AG04450 (cell line): ENCODE data around the gene NCOA4. TPM values are rescaled to one million over a fixed set of nuclear protein-coding genes. Genes with fewer than 3 reads are reported as not detected.
"Not testable (repeated sequence)": the region's sequence is repeated elsewhere in the genome, so short reads cannot be mapped to it uniquely, and the experiment has no call there.

Experiments
- CTCF ChIA-PET: fragments of 300-600, 350-600 bp; formaldehyde crosslinking; extraction: SDS; loops from one replicate; lab custom pipeline; 2022; ENCODE audit warnings: antibody characterized with exemption, inconsistent platforms; lab: Charles Lee
- POLR2A ChIA-PET: fragments of 350-600 bp; formaldehyde crosslinking; extraction: SDS; loops from one replicate; lab custom pipeline; 2021; ENCODE audit warnings: antibody characterized with exemption, inconsistent platforms; lab: Yijun Ruan, JAX
- DNase-seq: peaks from one replicate; pipeline ENCODE4 v3.0.0-alpha.2; 2011; ENCODE audit warnings: low read depth, low spot score
- H3K27ac ChIP-seq: one replicate; pipeline ENCODE4 v1.5.1; 2012; ENCODE audit warnings: low read depth, low read length, control low read depth
- H3K27me3 ChIP-seq: one replicate; pipeline ENCODE4 v1.6.0; 2012; ENCODE audit warnings: low read length; ENCODE audit not compliant: control insufficient read depth, insufficient read depth
- H3K4me3 ChIP-seq: 2 replicates; pipeline ENCODE4 v1.5.1; 2011; ENCODE audit warnings: mild to moderate bottlenecking, low read depth, low read length, control low read depth
- H3K9me3 ChIP-seq: 2 replicates; pipeline ENCODE4 v1.5.1; 2012; ENCODE audit warnings: low read length; ENCODE audit not compliant: control insufficient read depth, insufficient read depth
- polyA plus RNA-seq: library from polyadenylated mRNA; depleted of rRNA; stranded (reverse); fragments of >200 nt; gene quantifications from 2 replicates; pipeline ENCODE4 v1.2.3, GENCODE V29; 2011
- TF ChIP-seq, protein P1 (sequence below): IDR thresholded peaks from 2 replicates; pipeline ENCODE4 v1.5.1; 2011; ENCODE audit warnings: low read depth, low read length, control low read depth, inconsistent platforms

The NCOA4 gene
- polyA plus RNA-seq, 1 experiment: 171 TPM

DNA sequence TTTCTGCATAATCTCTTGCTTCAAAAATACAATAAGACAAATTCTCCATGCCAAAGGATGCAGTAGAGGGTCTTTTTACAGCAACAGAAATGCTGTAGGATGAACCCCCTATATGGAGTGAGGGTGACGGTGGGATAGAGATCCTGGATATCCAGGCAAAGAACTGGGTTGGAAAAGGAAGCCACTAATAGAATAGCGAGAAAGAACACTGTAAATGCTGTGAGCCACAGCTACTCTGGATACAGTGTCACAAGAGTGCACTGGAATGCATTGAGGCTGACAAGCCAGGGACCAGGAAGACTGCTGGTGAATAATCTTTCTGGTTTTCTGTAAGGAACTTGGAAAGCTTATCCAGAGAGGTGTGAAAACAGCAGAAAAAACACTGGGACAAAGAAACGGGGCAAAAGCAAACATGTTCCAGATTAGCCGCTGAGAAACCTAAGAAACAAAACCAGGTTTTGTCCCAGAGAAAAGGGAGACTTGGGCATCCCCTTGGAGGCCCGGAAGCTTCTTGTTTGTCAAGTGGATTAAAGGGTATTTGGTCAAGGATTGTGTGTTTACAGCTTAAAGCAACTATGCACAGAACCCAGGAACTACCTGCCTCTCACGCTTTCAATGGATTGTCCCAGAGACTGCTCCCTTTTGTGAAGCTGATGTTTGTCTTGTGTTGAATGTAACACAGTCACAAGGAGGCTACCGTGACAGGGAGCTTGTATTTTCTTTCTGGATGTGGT, 21.8 kb upstream of the NCOA4 start:
- TF ChIP-seq, protein P1, sequence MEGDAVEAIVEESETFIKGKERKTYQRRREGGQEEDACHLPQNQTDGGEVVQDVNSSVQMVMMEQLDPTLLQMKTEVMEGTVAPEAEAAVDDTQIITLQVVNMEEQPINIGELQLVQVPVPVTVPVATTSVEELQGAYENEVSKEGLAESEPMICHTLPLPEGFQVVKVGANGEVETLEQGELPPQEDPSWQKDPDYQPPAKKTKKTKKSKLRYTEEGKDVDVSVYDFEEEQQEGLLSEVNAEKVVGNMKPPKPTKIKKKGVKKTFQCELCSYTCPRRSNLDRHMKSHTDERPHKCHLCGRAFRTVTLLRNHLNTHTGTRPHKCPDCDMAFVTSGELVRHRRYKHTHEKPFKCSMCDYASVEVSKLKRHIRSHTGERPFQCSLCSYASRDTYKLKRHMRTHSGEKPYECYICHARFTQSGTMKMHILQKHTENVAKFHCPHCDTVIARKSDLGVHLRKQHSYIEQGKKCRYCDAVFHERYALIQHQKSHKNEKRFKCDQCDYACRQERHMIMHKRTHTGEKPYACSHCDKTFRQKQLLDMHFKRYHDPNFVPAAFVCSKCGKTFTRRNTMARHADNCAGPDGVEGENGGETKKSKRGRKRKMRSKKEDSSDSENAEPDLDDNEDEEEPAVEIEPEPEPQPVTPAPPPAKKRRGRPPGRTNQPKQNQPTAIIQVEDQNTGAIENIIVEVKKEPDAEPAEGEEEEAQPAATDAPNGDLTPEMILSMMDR: no peak
- ChIA-PET POLR2A (no interaction called here), CTCF (no interaction called here)
- no peak overlapping the region for H3K27ac ChIP-seq
- H3K27me3 ChIP-seq: no peaks in the 10 kb centered on the region
- no peaks in the 10 kb centered on the region for H3K9me3 ChIP-seq
- no peak overlapping the region for H3K4me3 ChIP-seq
- no peak for DNase-seq

- Histone ChIP-seq H3K27ac (no peak overlapping the region), H3K4me3 (no peak overlapping the region), H3K27me3 (peaks cover 3% of the 10 kb centered on the region), H3K9me3 (no peaks in the 10 kb centered on the region)
- TF ChIP-seq, protein P1: no peak
- ChIA-PET POLR2A (no interaction called here), CTCF (interaction anchor here (0.5 kb wide), 1 partner anchor 150 kb away, joined by 4 read pairs; no protein-coding TSS in a partner anchor)
- DNase-seq: no peak
These were observed 20.7 kb upstream of the NCOA4 start for GRCh38 chr10:46050941-46051623.

- POLR2A ChIA-PET, H3K9me3 ChIP-seq, H3K27ac ChIP-seq, DNase-seq, H3K4me3 ChIP-seq, H3K27me3 ChIP-seq, CTCF ChIA-PET: not testable (repeated sequence)
These were observed 19.0 kb upstream of the NCOA4 start for GRCh38 chr10:46049497-46049831.

DNA sequence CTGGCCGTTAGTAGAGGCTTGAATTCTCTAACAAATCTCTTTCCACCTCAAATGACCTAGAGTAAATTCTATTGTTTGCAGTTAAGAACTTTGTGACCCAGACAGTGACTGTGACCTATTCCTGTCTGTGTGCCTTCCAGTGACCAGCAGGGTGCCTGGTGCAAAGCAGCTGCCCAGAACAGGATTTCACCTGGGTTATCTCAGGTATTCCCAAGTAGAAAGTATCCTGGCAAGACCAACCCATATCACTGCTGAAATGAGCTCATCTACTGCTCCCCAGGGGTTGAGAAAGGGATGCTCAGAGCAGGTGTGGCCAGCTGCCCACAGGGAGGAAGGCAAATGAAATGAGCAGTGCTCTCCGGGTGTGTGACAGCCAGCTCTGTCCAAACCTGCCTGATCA, 17.7 kb upstream of the NCOA4 start:
- TF ChIP-seq, protein P1: no peak
- POLR2A ChIA-PET: no interaction called here

DNA sequence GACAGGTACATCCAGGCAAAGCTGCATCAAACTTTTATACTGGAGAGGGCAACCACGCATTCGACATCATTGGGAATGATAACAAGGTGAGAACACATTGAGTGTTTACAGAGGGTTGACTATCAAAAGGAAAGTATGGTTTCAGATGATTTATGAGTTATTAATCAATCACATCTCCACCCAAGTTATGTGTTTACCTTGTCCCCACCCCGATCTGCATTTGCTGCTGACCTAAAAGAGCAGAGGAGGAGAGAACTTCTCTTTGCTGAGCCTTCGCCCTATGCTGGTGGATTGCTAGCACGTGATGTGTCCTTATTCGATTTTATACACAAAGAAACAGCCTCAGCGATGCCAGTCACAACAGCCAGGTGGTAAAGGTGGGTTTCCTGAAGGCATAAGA, 15.8 kb upstream of the NCOA4 start, which contains the start of gene MSMB:
MSMB (minus strand) TSS at position 9 of the 400 bp plus-strand sequence. CDS start 32 bp downstream, outside the sequence.
- CTCF ChIA-PET: no interaction called here
- POLR2A ChIA-PET: no interaction called here
- no peak for DNase-seq
- TF ChIP-seq, protein P1: no peak
- no peak within 1 kb of the TSS for H3K4me3 ChIP-seq
- H3K27me3 ChIP-seq: peaks cover 6% of the 10 kb centered on the region
- H3K9me3 ChIP-seq: no peaks in the 10 kb centered on the region
- H3K27ac ChIP-seq: no peak within 1 kb of the TSS

More for the DNA sequence above, 17.7 kb upstream of the NCOA4 start:
- DNase-seq: no peak
- Histone ChIP-seq H3K9me3 (no peaks in the 10 kb centered on the region), H3K4me3 (no peak overlapping the region), H3K27ac (no peak overlapping the region), H3K27me3 (peaks cover 6% of the 10 kb centered on the region)
- CTCF ChIA-PET: no interaction called here
